Loucy (cell line): Measurements from ENCODE around the gene GABRG3.

Experiments
- H2AFZ ChIP-seq: fragments of 200-600 bp; sonication (generic); 2 replicates; pipeline ENCODE4 v1.6.0; 2016; ENCODE audit warnings: antibody characterized with exemption, mild to moderate bottlenecking, low read length, moderate library complexity
- H3F3A ChIP-seq: fragments of 200-600 bp; 2 replicates; pipeline ENCODE4 v1.6.0; 2016; ENCODE audit warnings: antibody characterized with exemption, low read depth, mild to moderate bottlenecking
- H3K27me3 ChIP-seq: fragments of 200-600 bp; sonication (generic); 2 replicates; pipeline ENCODE4 v1.6.1; 2014; ENCODE audit warnings: low read length, mild to moderate bottlenecking; ENCODE audit not compliant: insufficient read depth, poor library complexity, severe bottlenecking
- H3K36me3 ChIP-seq: fragments of 200-600 bp; sonication (generic); 2 replicates; pipeline ENCODE4 v1.6.1; 2016; ENCODE audit warnings: low read length; ENCODE audit not compliant: insufficient read depth
- H3K4me1 ChIP-seq: fragments of 200-600 bp; sonication (generic); 2 replicates; pipeline ENCODE4 v1.5.1; 2014; ENCODE audit warnings: low read length, mild to moderate bottlenecking; ENCODE audit not compliant: insufficient read depth, poor library complexity, severe bottlenecking
- H3K4me2 ChIP-seq: fragments of 200-600 bp; sonication (generic); 2 replicates; pipeline ENCODE4 v1.6.0; 2014; ENCODE audit warnings: antibody characterized with exemption, low read length, low read depth, mild to moderate bottlenecking; ENCODE audit not compliant: poor library complexity, severe bottlenecking
- H3K4me3 ChIP-seq: fragments of 200-600 bp; sonication (generic); 2 replicates; pipeline ENCODE4 v1.5.1; 2014; ENCODE audit warnings: low read length, mild to moderate bottlenecking, mixed read lengths; ENCODE audit not compliant: poor library complexity, severe bottlenecking
- H3K79me2 ChIP-seq: fragments of 200-600 bp; sonication (generic); 2 replicates; pipeline ENCODE4 v1.6.1; 2014; ENCODE audit warnings: low read length; ENCODE audit not compliant: insufficient read depth
- H3K9ac ChIP-seq: fragments of 200-600 bp; sonication (generic); 2 replicates; pipeline ENCODE4 v1.6.0; 2014; ENCODE audit warnings: mild to moderate bottlenecking, low read depth, low read length, moderate library complexity; ENCODE audit not compliant: poor library complexity, severe bottlenecking
- H3K9me2 ChIP-seq: fragments of 200-600 bp; sonication (generic); replicated peaks from 2 replicates; pipeline ENCODE4 v1.6.1; 2016; ENCODE audit warnings: low read depth, low read length, mixed read lengths
- H3K9me3 ChIP-seq: fragments of 200-600 bp; sonication (generic); 2 replicates; pipeline ENCODE4 v1.6.1; 2014; ENCODE audit warnings: mild to moderate bottlenecking, antibody characterized with exemption, low read length, low read depth; ENCODE audit not compliant: insufficient read depth
- H4K20me1 ChIP-seq: fragments of 200-600 bp; sonication (generic); 2 replicates; pipeline ENCODE4 v1.6.0; 2014; ENCODE audit warnings: antibody characterized with exemption, low read length, mild to moderate bottlenecking; ENCODE audit not compliant: insufficient read depth, poor library complexity, severe bottlenecking
- EZH2phosphoT487 ChIP-seq: fragments of 200-600 bp; IDR thresholded peaks from 2 replicates; pipeline ENCODE4 v1.6.1; 2018; ENCODE audit warnings: antibody characterized with exemption, mild to moderate bottlenecking, moderate library complexity, borderline replicate concordance
- TF ChIP-seq, protein P1 (sequence below): fragments of 200-600 bp; sonication (generic); conservative IDR thresholded peaks from 2 replicates; pipeline ENCODE4 v1.5.1; 2014; ENCODE audit warnings: mild to moderate bottlenecking, antibody characterized with exemption, low read length

The GABRG3 gene

DNA sequence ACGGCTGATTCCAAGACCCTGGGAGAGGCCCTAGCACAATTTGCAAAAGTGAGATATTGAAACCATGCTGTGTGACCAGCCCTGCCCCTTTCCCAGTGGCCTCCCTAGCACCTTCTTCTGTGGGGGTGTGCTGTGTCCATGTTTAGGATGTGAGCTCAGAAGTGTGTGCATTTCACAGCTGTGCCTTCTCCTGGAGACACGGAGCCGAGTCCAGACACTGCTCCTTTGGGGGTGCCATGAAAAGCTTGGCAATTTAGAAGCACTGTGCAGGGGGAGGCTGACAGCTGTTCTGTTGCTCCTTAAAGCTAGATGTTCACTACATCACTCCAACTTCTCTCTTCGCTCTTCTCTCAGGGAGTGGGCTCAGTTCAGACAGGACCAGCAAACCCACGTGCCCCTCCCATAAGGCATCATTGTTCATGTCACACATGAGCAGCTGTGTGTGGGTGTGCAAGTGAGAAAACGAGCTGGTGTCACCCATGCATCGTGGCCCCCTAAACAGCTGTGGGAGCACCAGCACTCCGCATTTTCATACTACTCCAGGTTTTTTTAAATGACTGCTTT lies 492.6 kb downstream of the GABRG3 start:
- Histone ChIP-seq H3K9me3 (no peaks in the 10 kb centered on the region; the same call in 1 of the 2 replicates), H3K4me1 (no peaks in the 10 kb centered on the region), H3K4me3 (no peak overlapping the region), H3K9me2 (no peaks in the 10 kb centered on the region), H4K20me1 (no peaks in the 10 kb centered on the region), H3K4me2 (no peak overlapping the region), H3F3A (no peaks in the 10 kb centered on the region), H3K36me3 (no peaks in the 10 kb centered on the region), H2AFZ (no peak overlapping the region), H3K79me2 (no peaks in the 10 kb centered on the region), H3K9ac (no peak overlapping the region), H3K27me3 (no peaks in the 10 kb centered on the region)
- no peak for TF ChIP-seq EZH2phosphoT487
- TF ChIP-seq, protein P1, sequence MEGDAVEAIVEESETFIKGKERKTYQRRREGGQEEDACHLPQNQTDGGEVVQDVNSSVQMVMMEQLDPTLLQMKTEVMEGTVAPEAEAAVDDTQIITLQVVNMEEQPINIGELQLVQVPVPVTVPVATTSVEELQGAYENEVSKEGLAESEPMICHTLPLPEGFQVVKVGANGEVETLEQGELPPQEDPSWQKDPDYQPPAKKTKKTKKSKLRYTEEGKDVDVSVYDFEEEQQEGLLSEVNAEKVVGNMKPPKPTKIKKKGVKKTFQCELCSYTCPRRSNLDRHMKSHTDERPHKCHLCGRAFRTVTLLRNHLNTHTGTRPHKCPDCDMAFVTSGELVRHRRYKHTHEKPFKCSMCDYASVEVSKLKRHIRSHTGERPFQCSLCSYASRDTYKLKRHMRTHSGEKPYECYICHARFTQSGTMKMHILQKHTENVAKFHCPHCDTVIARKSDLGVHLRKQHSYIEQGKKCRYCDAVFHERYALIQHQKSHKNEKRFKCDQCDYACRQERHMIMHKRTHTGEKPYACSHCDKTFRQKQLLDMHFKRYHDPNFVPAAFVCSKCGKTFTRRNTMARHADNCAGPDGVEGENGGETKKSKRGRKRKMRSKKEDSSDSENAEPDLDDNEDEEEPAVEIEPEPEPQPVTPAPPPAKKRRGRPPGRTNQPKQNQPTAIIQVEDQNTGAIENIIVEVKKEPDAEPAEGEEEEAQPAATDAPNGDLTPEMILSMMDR: no peak

- Histone ChIP-seq H3K9me3 (no peaks in the 10 kb centered on the region; the same call in 1 of the 2 replicates), H3K9me2 (no peaks in the 10 kb centered on the region), H3K4me2 (no peak overlapping the region), H3K9ac (no peak overlapping the region), H3K36me3 (no peaks in the 10 kb centered on the region), H4K20me1 (no peaks in the 10 kb centered on the region), H3K4me1 (no peaks in the 10 kb centered on the region), H3K27me3 (no peaks in the 10 kb centered on the region), H3F3A (no peaks in the 10 kb centered on the region), H3K79me2 (no peaks in the 10 kb centered on the region), H3K4me3 (no peak overlapping the region), H2AFZ (no peak overlapping the region)
- TF ChIP-seq, protein P1: no peak
- TF ChIP-seq EZH2phosphoT487: no peak
Measured at GRCh38 chr15:27464941-27465612, 494.1 kb downstream of the GABRG3 start.

- Histone ChIP-seq H3K27me3 (no peaks in the 10 kb centered on the region), H2AFZ (no peak overlapping the region), H4K20me1 (no peaks in the 10 kb centered on the region), H3K4me1 (no peaks in the 10 kb centered on the region), H3K79me2 (no peaks in the 10 kb centered on the region), H3K9me3 (no peaks in the 10 kb centered on the region; the same call in 1 of the 2 replicates), H3K36me3 (no peaks in the 10 kb centered on the region), H3K4me2 (no peak overlapping the region), H3K4me3 (no peak overlapping the region), H3K9ac (no peak overlapping the region), H3F3A (no peaks in the 10 kb centered on the region), H3K9me2 (no peaks in the 10 kb centered on the region)
- TF ChIP-seq, protein P1: no peak
Measured at GRCh38 chr15:27466758-27467157, 495.8 kb downstream of the GABRG3 start.
